ENCODE results near the gene P2RY13. TPM values are rescaled to one million over a fixed set of nuclear protein-coding genes. Genes with fewer than 3 reads are reported as not detected.
A peak's percentile ranks its signal among the peaks of the same experiment; 100 is the strongest.

Gene P2RY13
- total RNA-seq, 1 experiment from 2014 or later, result not detected

DNA sequence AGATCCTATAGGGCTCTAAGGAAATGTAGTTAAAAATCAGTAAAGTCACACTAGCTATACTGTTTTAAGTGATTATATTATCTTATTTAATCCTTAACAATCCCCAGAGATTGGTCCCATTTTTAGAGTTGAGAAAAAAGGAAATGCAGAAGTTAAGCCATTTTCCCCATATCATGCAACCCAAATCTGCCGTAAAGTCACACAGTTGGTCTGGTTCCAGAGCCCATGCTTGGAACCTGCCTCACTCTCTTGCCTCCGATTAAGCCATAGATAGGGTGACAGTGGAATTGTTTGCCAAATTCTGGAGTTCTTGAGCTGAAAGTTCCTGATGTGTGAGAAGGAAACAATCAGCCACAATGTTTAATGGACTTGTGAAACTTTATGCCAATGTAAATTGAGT lies 2.3 kb upstream of the P2RY13 start:
- H3K18ac ChIP-seq (ENCODE audit: insufficient read length, low read depth, low read length), result no peak overlapping the region
- no peaks in the 10 kb centered on the region for H3K4me1 ChIP-seq (ENCODE audit: insufficient read depth, low read length)
- no peak overlapping the region for H2BK5ac ChIP-seq (ENCODE audit: insufficient read length, low read length)
- H3K14ac ChIP-seq (ENCODE audit: insufficient read depth, low read length), result no peak overlapping the region
- H2BK15ac ChIP-seq (ENCODE audit: low read depth, low read length), result no peak overlapping the region
- no peak overlapping the region for H4K91ac ChIP-seq (ENCODE audit: insufficient read length, low read depth, low read length)
- no peaks in the 10 kb centered on the region for H3K27me3 ChIP-seq (ENCODE audit: insufficient read depth, low read length)
- H2BK20ac ChIP-seq (ENCODE audit: low read depth, low read length, poor library complexity, severe bottlenecking), result no peak overlapping the region
- Mint-ChIP-seq H3K27ac (peak overlapping the region in 1 of 3 experiments; percentile 18; a peak in 2 of 7 replicates), H3K36me3 (ENCODE audit: insufficient read depth in 1 of 3, low read depth in 3 of 3) (no peaks in the 10 kb centered on the region), H3K4me1 (peaks cover 2 to 8% of the 10 kb centered on the region in 2 experiments), H3K4me3 (no peak overlapping the region), H3K9me3 (no peaks in the 10 kb centered on the region), H3K27me3 (ENCODE audit: low read depth) (no peaks in the 10 kb centered on the region)
- no peak overlapping the region for H3K27ac ChIP-seq (ENCODE audit: insufficient read length, low read depth, low read length)
- H2BK120ac ChIP-seq (ENCODE audit: low read depth, low read length, poor library complexity, severe bottlenecking), result no peak overlapping the region
- no peak overlapping the region for H3K9ac ChIP-seq (ENCODE audit: extremely low read depth, insufficient read length, low read length)
- no peaks in the 10 kb centered on the region for H3K9me3 ChIP-seq (ENCODE audit: control insufficient read depth, low read depth, low read length)
- no peak overlapping the region for H3K4ac ChIP-seq (ENCODE audit: low read depth, low read length)
- no peak overlapping the region for H4K8ac ChIP-seq (replicated peaks; ENCODE audit: insufficient read length, low read depth, low read length)
- H2AK5ac ChIP-seq (ENCODE audit: insufficient read length, low read length), result no peak overlapping the region
- H3K23ac ChIP-seq (ENCODE audit: insufficient read length, low read depth, low read length), result no peak overlapping the region
- H3K79me2 ChIP-seq (ENCODE audit: insufficient read depth, low read length), result no peaks in the 10 kb centered on the region
- no peak for DNase-seq
- H2AFZ ChIP-seq (ENCODE audit: low read length), result no peak overlapping the region
- WGBS (ENCODE audit: extremely low coverage, insufficient read length, low lambda C conversion rate), result no CpG with 5 or more reads among the region's 2 CpGs
- no peak overlapping the region for H2BK12ac ChIP-seq (ENCODE audit: insufficient read length, low read depth, low read length)
- H4K5ac ChIP-seq (ENCODE audit: insufficient read length, low read depth, low read length), result no peak overlapping the region
- no peak overlapping the region for H3K56ac ChIP-seq (ENCODE audit: insufficient read length, low read depth, low read length)
- H4K20me1 ChIP-seq (ENCODE audit: control insufficient read depth, insufficient read depth, insufficient read length), result no peaks in the 10 kb centered on the region
- H3K4me2 ChIP-seq (ENCODE audit: insufficient read depth, insufficient read length, low read length), result no peak overlapping the region
- no peaks in the 10 kb centered on the region for H3K79me1 ChIP-seq (ENCODE audit: insufficient read depth, low read depth, low read length, poor library complexity, severe bottlenecking)
- H3T11ph ChIP-seq (ENCODE audit: low read length), result no peak overlapping the region
- TF ChIP-seq, protein P1, sequence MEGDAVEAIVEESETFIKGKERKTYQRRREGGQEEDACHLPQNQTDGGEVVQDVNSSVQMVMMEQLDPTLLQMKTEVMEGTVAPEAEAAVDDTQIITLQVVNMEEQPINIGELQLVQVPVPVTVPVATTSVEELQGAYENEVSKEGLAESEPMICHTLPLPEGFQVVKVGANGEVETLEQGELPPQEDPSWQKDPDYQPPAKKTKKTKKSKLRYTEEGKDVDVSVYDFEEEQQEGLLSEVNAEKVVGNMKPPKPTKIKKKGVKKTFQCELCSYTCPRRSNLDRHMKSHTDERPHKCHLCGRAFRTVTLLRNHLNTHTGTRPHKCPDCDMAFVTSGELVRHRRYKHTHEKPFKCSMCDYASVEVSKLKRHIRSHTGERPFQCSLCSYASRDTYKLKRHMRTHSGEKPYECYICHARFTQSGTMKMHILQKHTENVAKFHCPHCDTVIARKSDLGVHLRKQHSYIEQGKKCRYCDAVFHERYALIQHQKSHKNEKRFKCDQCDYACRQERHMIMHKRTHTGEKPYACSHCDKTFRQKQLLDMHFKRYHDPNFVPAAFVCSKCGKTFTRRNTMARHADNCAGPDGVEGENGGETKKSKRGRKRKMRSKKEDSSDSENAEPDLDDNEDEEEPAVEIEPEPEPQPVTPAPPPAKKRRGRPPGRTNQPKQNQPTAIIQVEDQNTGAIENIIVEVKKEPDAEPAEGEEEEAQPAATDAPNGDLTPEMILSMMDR (conservative IDR thresholded peaks at IDR 0.05), result no peak
- no peaks in the 10 kb centered on the region for H3K23me2 ChIP-seq (ENCODE audit: insufficient read length, low read depth, low read length, poor library complexity, severe bottlenecking)
